ENCODE measurements around the gene TSR3.

- no peak for TF ChIP-seq POLR2A (IDR thresholded peaks at IDR 0.05)
- TF ChIP-seq, protein P1, sequence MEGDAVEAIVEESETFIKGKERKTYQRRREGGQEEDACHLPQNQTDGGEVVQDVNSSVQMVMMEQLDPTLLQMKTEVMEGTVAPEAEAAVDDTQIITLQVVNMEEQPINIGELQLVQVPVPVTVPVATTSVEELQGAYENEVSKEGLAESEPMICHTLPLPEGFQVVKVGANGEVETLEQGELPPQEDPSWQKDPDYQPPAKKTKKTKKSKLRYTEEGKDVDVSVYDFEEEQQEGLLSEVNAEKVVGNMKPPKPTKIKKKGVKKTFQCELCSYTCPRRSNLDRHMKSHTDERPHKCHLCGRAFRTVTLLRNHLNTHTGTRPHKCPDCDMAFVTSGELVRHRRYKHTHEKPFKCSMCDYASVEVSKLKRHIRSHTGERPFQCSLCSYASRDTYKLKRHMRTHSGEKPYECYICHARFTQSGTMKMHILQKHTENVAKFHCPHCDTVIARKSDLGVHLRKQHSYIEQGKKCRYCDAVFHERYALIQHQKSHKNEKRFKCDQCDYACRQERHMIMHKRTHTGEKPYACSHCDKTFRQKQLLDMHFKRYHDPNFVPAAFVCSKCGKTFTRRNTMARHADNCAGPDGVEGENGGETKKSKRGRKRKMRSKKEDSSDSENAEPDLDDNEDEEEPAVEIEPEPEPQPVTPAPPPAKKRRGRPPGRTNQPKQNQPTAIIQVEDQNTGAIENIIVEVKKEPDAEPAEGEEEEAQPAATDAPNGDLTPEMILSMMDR (IDR thresholded peaks at IDR 0.05), result no peak
- TF ChIP-seq EP300 (IDR thresholded peaks at IDR 0.05), result no peak
- no peak for TF ChIP-seq POLR2AphosphoS5 (IDR thresholded peaks at IDR 0.05)
Observed at GRCh38 chr16:1326391-1326790, 25.3 kb downstream of the TSR3 start.
